Measurements from ENCODE around the gene DLG2. TPM values are rescaled to one million over a fixed set of nuclear protein-coding genes. Genes with fewer than 3 reads are reported as not detected.
"Not testable (repeated sequence)": the region's sequence is repeated elsewhere in the genome, so short reads cannot be mapped to it uniquely, and the experiment has no call there.

Gene DLG2
- total and polyA plus RNA-seq, 2 of the 4 experiments (the other 2 are of a cell fraction), result 0.31 to 0.36 TPM

- H4K91ac ChIP-seq (ENCODE audit: insufficient read depth, low read depth, low read length); H2AK5ac ChIP-seq (ENCODE audit: low read depth, low read length); ATAC-seq (ENCODE audit: low read depth); H3K79me1 ChIP-seq (ENCODE audit: low read depth in 1 of 2, low read length in 2 of 2); BruUV-seq (replicated peaks); H3K9ac ChIP-seq (ENCODE audit: low read depth, low read length); H3K14ac ChIP-seq (replicated peaks; ENCODE audit: low read depth, low read length); in situ Hi-C loops (cut with MboI; ENCODE audit: low sequenced_read_pairs); H4K20me1 ChIP-seq (ENCODE audit: insufficient read depth, low read length); H3K23ac ChIP-seq (ENCODE audit: low read depth, low read length); H2AK9ac ChIP-seq (replicated peaks; ENCODE audit: low read depth, low read length, poor library complexity); H3K4me3 ChIP-seq (ENCODE audit: insufficient read depth, low read depth, low read length); H3K9me3 ChIP-seq (ENCODE audit: control insufficient read depth, insufficient read depth, low read length); intact Hi-C loops (cut with micrococcal nuclease); H2BK5ac ChIP-seq (ENCODE audit: low read depth, low read length, poor library complexity, severe bottlenecking); H2AFZ ChIP-seq (replicated peaks; ENCODE audit: low read length, poor library complexity); H4K8ac ChIP-seq (ENCODE audit: low read depth in 2 of 2, low read length in 2 of 2); H3K18ac ChIP-seq (ENCODE audit: low read depth, low read length); H3K27ac ChIP-seq (ENCODE audit: insufficient read depth, low read length); H3K9me1 ChIP-seq (ENCODE audit: insufficient read depth, low read length); H2BK15ac ChIP-seq (ENCODE audit: low read depth, low read length); H3K36me3 ChIP-seq (ENCODE audit: control insufficient read depth, insufficient read depth, low read length); H3K4me2 ChIP-seq (ENCODE audit: low read depth, low read length); POLR2A ChIA-PET (ENCODE audit: unreplicated experiment); H4K5ac ChIP-seq (ENCODE audit: low read depth, low read length); H3K27me3 ChIP-seq (ENCODE audit: control insufficient read depth, insufficient read depth, low read length); H3K4ac ChIP-seq (ENCODE audit: low read depth, low read length); H3K4me1 ChIP-seq (ENCODE audit: control insufficient read depth, insufficient read depth, low read length); CTCF ChIA-PET; DNase-seq; H2BK20ac ChIP-seq (ENCODE audit: low read depth, low read length); H3K56ac ChIP-seq (ENCODE audit: extremely low read depth, insufficient read depth, low read length); H2BK120ac ChIP-seq (ENCODE audit: low read depth, low read length); dilution Hi-C loops (cut with HindIII; ENCODE audit: low sequenced_read_pairs, unreplicated experiment): not testable (repeated sequence)
- WGBS, 2 experiments (ENCODE audit: extremely low coverage in 2 of 2, insufficient read length in 1 of 2), result 4% methylated on average over 4 of the region's 6 CpGs; no CpG with 5 or more reads in 1 of the 2 experiments
These were observed 2183.3 kb downstream of the DLG2 start for GRCh38 chr11:83443880-83444279.

Data from IMR-90 (cell line).